Loucy (cell line): ENCODE measurements around the gene BTBD7.

Experiments
- EZH2phosphoT487 ChIP-seq: fragments of 200-600 bp; IDR thresholded peaks from 2 replicates; pipeline ENCODE4 v1.6.1; 2018; ENCODE audit warnings: antibody characterized with exemption, mild to moderate bottlenecking, moderate library complexity, borderline replicate concordance
- TF ChIP-seq, protein P1 (sequence below): fragments of 200-600 bp; sonication (generic); conservative IDR thresholded peaks from 2 replicates; pipeline ENCODE4 v1.5.1; 2014; ENCODE audit warnings: mild to moderate bottlenecking, antibody characterized with exemption, low read length

DNA sequence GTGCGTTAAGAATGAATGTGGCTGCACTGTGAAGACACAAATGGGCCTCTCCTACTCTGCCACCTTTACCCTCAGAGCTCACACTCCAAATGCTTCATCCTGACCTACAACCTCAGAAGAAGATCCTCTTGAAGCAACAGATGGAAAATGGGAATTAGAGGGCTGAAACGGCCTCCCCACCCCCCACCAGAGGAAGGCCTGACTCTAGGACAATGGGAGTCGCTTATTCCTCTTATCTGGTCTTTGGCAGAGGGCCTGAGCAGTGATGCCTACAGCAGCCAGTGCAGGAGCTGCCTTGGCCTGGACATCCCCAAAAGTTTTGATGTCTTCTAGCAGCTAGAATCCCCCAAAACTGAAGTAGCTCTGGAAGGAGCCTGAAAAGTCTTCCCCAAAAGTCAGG, 29.2 kb downstream of the BTBD7 start:
- TF ChIP-seq, protein P1, sequence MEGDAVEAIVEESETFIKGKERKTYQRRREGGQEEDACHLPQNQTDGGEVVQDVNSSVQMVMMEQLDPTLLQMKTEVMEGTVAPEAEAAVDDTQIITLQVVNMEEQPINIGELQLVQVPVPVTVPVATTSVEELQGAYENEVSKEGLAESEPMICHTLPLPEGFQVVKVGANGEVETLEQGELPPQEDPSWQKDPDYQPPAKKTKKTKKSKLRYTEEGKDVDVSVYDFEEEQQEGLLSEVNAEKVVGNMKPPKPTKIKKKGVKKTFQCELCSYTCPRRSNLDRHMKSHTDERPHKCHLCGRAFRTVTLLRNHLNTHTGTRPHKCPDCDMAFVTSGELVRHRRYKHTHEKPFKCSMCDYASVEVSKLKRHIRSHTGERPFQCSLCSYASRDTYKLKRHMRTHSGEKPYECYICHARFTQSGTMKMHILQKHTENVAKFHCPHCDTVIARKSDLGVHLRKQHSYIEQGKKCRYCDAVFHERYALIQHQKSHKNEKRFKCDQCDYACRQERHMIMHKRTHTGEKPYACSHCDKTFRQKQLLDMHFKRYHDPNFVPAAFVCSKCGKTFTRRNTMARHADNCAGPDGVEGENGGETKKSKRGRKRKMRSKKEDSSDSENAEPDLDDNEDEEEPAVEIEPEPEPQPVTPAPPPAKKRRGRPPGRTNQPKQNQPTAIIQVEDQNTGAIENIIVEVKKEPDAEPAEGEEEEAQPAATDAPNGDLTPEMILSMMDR, result no peak
- no peak for TF ChIP-seq EZH2phosphoT487
